Liver (tissue), 9 donors: ENCODE results near the gene SLC44A2. TPM values are rescaled to one million over a fixed set of nuclear protein-coding genes. Genes with fewer than 3 reads are reported as not detected.

Experiments used
- DNase-seq: peaks from one replicate; pipeline ENCODE4 v3.0.0-alpha.2; 2017; ENCODE audit warnings: low spot score
- H3K27ac ChIP-seq, 2 donors: one replicate each; pipeline ENCODE4 v1.7.0; 2013; ENCODE audit warnings: inconsistent platforms in 2 of 2, low read length in 2 of 2, control low read depth in 1 of 2, low read depth in 1 of 2, mild to moderate bottlenecking in 1 of 2
- H3K27me3 ChIP-seq, 4 donors: one replicate each; pipeline versions ENCODE4 v1.6.1 to v1.7.0; 2013; ENCODE audit warnings: low read length in 3 of 4, inconsistent platforms in 1 of 4, mild to moderate bottlenecking in 1 of 4, moderate library complexity in 1 of 4; ENCODE audit not compliant: control insufficient read depth in 4 of 4, insufficient read depth in 4 of 4
- H3K36me3 ChIP-seq, 4 donors: one replicate each; pipeline versions ENCODE4 v1.6.1 to v1.7.0; 2013; ENCODE audit warnings: low read length in 3 of 4, mild to moderate bottlenecking in 3 of 4, low read depth in 1 of 4, moderate library complexity in 1 of 4; ENCODE audit not compliant: control insufficient read depth in 4 of 4, insufficient read depth in 3 of 4
- H3K4me1 ChIP-seq, 4 donors: one replicate each; pipeline versions ENCODE4 v1.6.1 to v1.7.0; 2013; ENCODE audit warnings: low read length in 3 of 4, mild to moderate bottlenecking in 3 of 4, moderate library complexity in 1 of 4; ENCODE audit not compliant: control insufficient read depth in 4 of 4, insufficient read depth in 4 of 4
- H3K4me3 ChIP-seq, 3 donors: one replicate each; pipeline versions ENCODE4 v1.6.1 to v1.7.0; 2013; ENCODE audit warnings: low read length in 3 of 3, control low read depth in 1 of 3, low read depth in 1 of 3, mild to moderate bottlenecking in 1 of 3
- H3K9ac ChIP-seq, 2 donors: one replicate each; pipeline ENCODE4 v1.7.0; 2013; ENCODE audit warnings: low read length in 2 of 2, mild to moderate bottlenecking in 2 of 2, moderate library complexity in 2 of 2, control low read depth in 1 of 2, low read depth in 1 of 2
- H3K9me3 ChIP-seq, 4 donors: one replicate each; pipeline versions ENCODE4 v1.6.1 to v1.7.0; 2013; ENCODE audit warnings: low read length in 3 of 4; ENCODE audit not compliant: control insufficient read depth in 4 of 4
- ATF3 ChIP-seq: IDR thresholded peaks from 2 replicates; pipeline ENCODE4 v1.6.1; 2016; ENCODE audit warnings: antibody characterized with exemption
- CTCF ChIP-seq: fragments of 150-350 bp; IDR thresholded peaks from 2 replicates; pipeline ENCODE4 v1.5.1; 2017; ENCODE audit warnings: improper control_type of control experiment, low read depth, low read length; ENCODE audit not compliant: missing input control
- EGR1 ChIP-seq, 2 donors: IDR thresholded peaks; 2 replicates each; pipeline ENCODE4 v1.6.1; 2016 to 2018; ENCODE audit warnings: antibody characterized with exemption in 2 of 2, low read depth in 2 of 2
- FOXA1 ChIP-seq: IDR thresholded peaks from 2 replicates; pipeline ENCODE4 v1.6.1; 2016; ENCODE audit warnings: antibody characterized with exemption
- FOXA2 ChIP-seq: IDR thresholded peaks from 2 replicates; pipeline ENCODE4 v1.6.1; 2016; ENCODE audit warnings: antibody characterized with exemption
- GABPA ChIP-seq, 2 donors: IDR thresholded peaks in 1 of 2; conservative IDR thresholded peaks in 1 of 2; 2 replicates each; pipeline ENCODE4 v1.6.1; 2016; ENCODE audit warnings: antibody characterized with exemption in 2 of 2, mild to moderate bottlenecking in 1 of 2, moderate library complexity in 1 of 2
- HNF4A ChIP-seq, 2 donors: conservative IDR thresholded peaks; 2 replicates each; pipeline ENCODE4 v1.6.1; 2016; ENCODE audit warnings: antibody characterized with exemption in 2 of 2, mild to moderate bottlenecking in 2 of 2
- HNF4G ChIP-seq: IDR thresholded peaks from 2 replicates; pipeline ENCODE4 v1.6.1; 2016; ENCODE audit warnings: antibody characterized with exemption
- JUND ChIP-seq, 2 donors: IDR thresholded peaks; 2 replicates each; pipeline ENCODE4 v1.6.1; 2016; ENCODE audit warnings: antibody characterized with exemption in 2 of 2
- MAX ChIP-seq: IDR thresholded peaks from 2 replicates; pipeline ENCODE4 v1.6.1; 2016; ENCODE audit warnings: antibody characterized with exemption
- NR2F2 ChIP-seq: IDR thresholded peaks from 2 replicates; pipeline ENCODE4 v1.6.1; 2016; ENCODE audit warnings: antibody characterized with exemption
- RAD21 ChIP-seq, 2 donors: IDR thresholded peaks; 2 replicates each; pipeline ENCODE4 v1.6.1; 2016; ENCODE audit warnings: antibody characterized with exemption in 2 of 2, mild to moderate bottlenecking in 2 of 2
- REST ChIP-seq: IDR thresholded peaks from 2 replicates; pipeline ENCODE4 v1.6.1; 2016; ENCODE audit warnings: antibody characterized with exemption, mild to moderate bottlenecking
- RXRA ChIP-seq, 2 donors: IDR thresholded peaks; 2 replicates each; pipeline ENCODE4 v1.6.1; 2017 to 2018; ENCODE audit warnings: antibody characterized with exemption in 2 of 2, mild to moderate bottlenecking in 1 of 2
- SP1 ChIP-seq: IDR thresholded peaks from 2 replicates; pipeline ENCODE4 v1.6.1; 2018; ENCODE audit warnings: antibody characterized with exemption, mild to moderate bottlenecking
- TAF1 ChIP-seq: conservative IDR thresholded peaks from 2 replicates; pipeline ENCODE4 v1.6.1; 2016; ENCODE audit warnings: antibody characterized with exemption, mild to moderate bottlenecking
- YY1 ChIP-seq: IDR thresholded peaks from 2 replicates; pipeline ENCODE4 v1.6.1; 2016; ENCODE audit warnings: antibody characterized with exemption, mild to moderate bottlenecking
- ZBTB33 ChIP-seq: IDR thresholded peaks from 2 replicates; pipeline ENCODE4 v1.6.1; 2016; ENCODE audit warnings: antibody characterized with exemption
- WGBS: extraction: QIAGEN DNeasy Blood & Tissue Kit; methylation state at CpG from one replicate; pipeline ENCODE4 v1.1.7; 2013; 5-methylcytosine and 5-hydroxymethylcytosine counted together
- polyA plus RNA-seq, 2 donors: library from polyadenylated mRNA; stranded (reverse) in 1 of 2; unstranded in 1 of 2; fragments of 200-250 nt in 1 of 2; fragments of >200 nt in 1 of 2; fragmentation: Nextera tagmentation in 1 of 2; extraction: Ambion mirVana in 1 of 2; gene quantifications; one replicate each; pipeline versions ENCODE4 v1.2.1 to v1.2.3, GENCODE V29; 2013 to 2015
- total RNA-seq, 2 donors: library from RNA; depleted of rRNA; stranded (reverse); fragments of >200 nt; gene quantifications; one replicate each; pipeline ENCODE4 v1.2.3, GENCODE V29; 2014
- donor health status: healthy.
- donor health status: healthy.
- donor health status: healthy.
- donor health status: healthy.
- donor health status: healthy.

Gene SLC44A2
- total and polyA plus RNA-seq, 4 donors = 12.0 to 21.6 (median 13.4) TPM

- peaks cover 0 to 27% (median 19%) of the 10 kb centered on the region in 4 donors for H3K4me1 ChIP-seq
Measured at GRCh38 chr19:10653732-10654609, 28.6 kb downstream of the SLC44A2 start, which contains the start of gene ILF3. ILF3 (plus strand) TSS chr19:10654346; CDS start chr19:10670606, 16,260 bp downstream.

More at GRCh38 chr19:10653732-10654609, 28.6 kb downstream of the SLC44A2 start, which contains the start of gene ILF3:
- peak within 1 kb of the TSS; percentile 94 to 98 for H3K9ac ChIP-seq
- no peaks in the 10 kb centered on the region for H3K9me3 ChIP-seq
- peak within 1 kb of the TSS; percentile 95 to 98 for H3K27ac ChIP-seq
- under 1% methylated on average over 91 of the region's 91 CpGs for WGBS
- H3K36me3 ChIP-seq = peaks cover 0 to 2% (median 0%) of the 10 kb centered on the region in 4 donors
- no peaks in the 10 kb centered on the region for H3K27me3 ChIP-seq
- peak; percentile 83 for TF ChIP-seq ATF3
- peak; percentile 55 for TF ChIP-seq FOXA2
- no peak for TF ChIP-seq HNF4G
- peak; percentile 70 for TF ChIP-seq TAF1
- TF ChIP-seq YY1 = peak; percentile 100
- TF ChIP-seq ZBTB33 = peak; percentile 98
- no peak for TF ChIP-seq FOXA1
- TF ChIP-seq GABPA (IDR thresholded peaks at IDR 0.05 in 1 of 2, conservative IDR thresholded peaks at IDR 0.05 in 1 of 2) = peak; percentile 24 to 85
- peak; percentile 87 for TF ChIP-seq SP1
- peak; percentile 83 to 93 for TF ChIP-seq EGR1 (IDR thresholded peaks at IDR 0.05; ENCODE audit: low read depth in 2 of 2)
- peak; percentile 47 for TF ChIP-seq NR2F2
- peak; percentile 95 for TF ChIP-seq MAX
- no peak for TF ChIP-seq CTCF
- TF ChIP-seq JUND (IDR thresholded peaks at IDR 0.05) = no peak
- TF ChIP-seq RXRA (IDR thresholded peaks at IDR 0.05) = peak; percentile 34 to 66
- TF ChIP-seq HNF4A (conservative IDR thresholded peaks at IDR 0.05) = peak in 1 of 2 donors; percentile 25
- TF ChIP-seq RAD21 (IDR thresholded peaks at IDR 0.05) = no peak
- peak; percentile 85 for TF ChIP-seq REST
- peak; percentile 98 for DNase-seq
- peak within 1 kb of the TSS; percentile 91 to 97 (median 95) for H3K4me3 ChIP-seq
